H9 (cell line): Measurements from ENCODE around the gene GPD1L. TPM values are rescaled to one million over a fixed set of nuclear protein-coding genes. Genes with fewer than 3 reads are reported as not detected.

ENCODE experiments used
- DNase-seq: peaks from one replicate; pipeline ENCODE4 v3.0.0-alpha.2; 2017
- H2AFZ ChIP-seq: one replicate; pipeline ENCODE4 v1.6.1; 2013; ENCODE audit warnings: mild to moderate bottlenecking, low read length, control low read depth, moderate library complexity
- H2AK5ac ChIP-seq: 2 replicates; pipeline ENCODE4 v1.6.1; 2013; ENCODE audit warnings: low read length, control low read depth, mixed read lengths; ENCODE audit not compliant: insufficient read length
- H2BK120ac ChIP-seq: one replicate; pipeline ENCODE4 v1.6.1; 2013; ENCODE audit warnings: low read depth, mild to moderate bottlenecking, low read length, control low read depth, inconsistent platforms; ENCODE audit not compliant: poor library complexity, severe bottlenecking
- H2BK12ac ChIP-seq: 2 replicates; pipeline ENCODE4 v1.6.1; 2013; ENCODE audit warnings: low read length, control low read depth, mixed read lengths, low read depth; ENCODE audit not compliant: insufficient read length
- H2BK15ac ChIP-seq: 2 replicates; pipeline ENCODE4 v1.6.1; 2013; ENCODE audit warnings: low read depth, low read length, control low read depth
- H2BK20ac ChIP-seq: one replicate; pipeline ENCODE4 v1.6.1; 2013; ENCODE audit warnings: low read depth, mild to moderate bottlenecking, low read length, control low read depth, inconsistent platforms; ENCODE audit not compliant: poor library complexity, severe bottlenecking
- H2BK5ac ChIP-seq: 2 replicates; pipeline ENCODE4 v1.6.1; 2013; ENCODE audit warnings: low read length, control low read depth, mixed read lengths; ENCODE audit not compliant: insufficient read length
- H3K14ac ChIP-seq: 2 replicates; pipeline ENCODE4 v1.6.1; 2013; ENCODE audit warnings: low read length, control low read depth; ENCODE audit not compliant: insufficient read depth
- H3K18ac ChIP-seq: 2 replicates; pipeline ENCODE4 v1.6.1; 2013; ENCODE audit warnings: low read depth, mild to moderate bottlenecking, mixed read lengths, low read length, control low read depth; ENCODE audit not compliant: insufficient read length
- H3K23ac ChIP-seq: 2 replicates; pipeline ENCODE4 v1.6.1; 2013; ENCODE audit warnings: low read length, control low read depth, mixed read lengths, low read depth; ENCODE audit not compliant: insufficient read length
- H3K23me2 ChIP-seq: 2 replicates; pipeline ENCODE4 v1.6.1; 2013; ENCODE audit warnings: low read depth, mild to moderate bottlenecking, mixed read lengths, low read length, control low read depth; ENCODE audit not compliant: insufficient read length, poor library complexity, severe bottlenecking
- H3K27ac ChIP-seq: 2 replicates; pipeline ENCODE4 v1.5.1; 2013; ENCODE audit warnings: low read length, control low read depth, mixed read lengths, low read depth; ENCODE audit not compliant: insufficient read length
- H3K27me3 ChIP-seq: 2 replicates; pipeline ENCODE4 v1.6.1; 2013; ENCODE audit warnings: low read length, control low read depth, inconsistent platforms; ENCODE audit not compliant: insufficient read depth
- H3K4ac ChIP-seq: 2 replicates; pipeline ENCODE4 v1.6.1; 2013; ENCODE audit warnings: low read depth, mild to moderate bottlenecking, control low read depth, inconsistent platforms, low read length, moderate library complexity
- H3K4me1 ChIP-seq: 2 replicates; pipeline ENCODE4 v1.6.1; 2013; ENCODE audit warnings: low read length, control low read depth, inconsistent platforms; ENCODE audit not compliant: insufficient read depth
- H3K4me2 ChIP-seq: 2 replicates; pipeline ENCODE4 v1.6.1; 2013; ENCODE audit warnings: low read length, control low read depth, mixed read lengths; ENCODE audit not compliant: insufficient read length, insufficient read depth
- H3K56ac ChIP-seq: 2 replicates; pipeline ENCODE4 v1.6.1; 2013; ENCODE audit warnings: low read depth, mild to moderate bottlenecking, mixed read lengths, low read length, control low read depth; ENCODE audit not compliant: insufficient read length
- H3K79me1 ChIP-seq: 2 replicates; pipeline ENCODE4 v1.6.1; 2013; ENCODE audit warnings: low read depth, mild to moderate bottlenecking, moderate library complexity, low read length, control low read depth, inconsistent platforms; ENCODE audit not compliant: insufficient read depth, poor library complexity, severe bottlenecking
- H3K79me2 ChIP-seq: 2 replicates; pipeline ENCODE4 v1.6.1; 2013; ENCODE audit warnings: low read length, control low read depth, inconsistent platforms; ENCODE audit not compliant: insufficient read depth
- H3K9ac ChIP-seq: 2 replicates; pipeline ENCODE4 v1.6.1; 2013; ENCODE audit warnings: low read length, control low read depth, mixed read lengths; ENCODE audit not compliant: insufficient read length; ENCODE audit errors: extremely low read depth
- H3K9me3 ChIP-seq: one replicate; pipeline ENCODE4 v1.6.1; 2013; ENCODE audit warnings: low read depth, low read length, inconsistent platforms; ENCODE audit not compliant: control insufficient read depth
- H3T11ph ChIP-seq: one replicate; pipeline ENCODE4 v1.6.1; 2013; ENCODE audit warnings: mild to moderate bottlenecking, low read length, control low read depth, inconsistent platforms
- H4K20me1 ChIP-seq: one replicate; pipeline ENCODE4 v1.6.1; 2013; ENCODE audit not compliant: control insufficient read depth, insufficient read length, insufficient read depth
- H4K5ac ChIP-seq: 2 replicates; pipeline ENCODE4 v1.6.1; 2013; ENCODE audit warnings: low read depth, mild to moderate bottlenecking, mixed read lengths, low read length, control low read depth; ENCODE audit not compliant: insufficient read length
- H4K8ac ChIP-seq: replicated peaks from 2 replicates; pipeline ENCODE4 v1.6.1; 2013; ENCODE audit warnings: low read length, control low read depth, mixed read lengths, low read depth; ENCODE audit not compliant: insufficient read length
- H4K91ac ChIP-seq: 2 replicates; pipeline ENCODE4 v1.6.1; 2013; ENCODE audit warnings: low read depth, mild to moderate bottlenecking, moderate library complexity, mixed read lengths, low read length, control low read depth; ENCODE audit not compliant: insufficient read length
- H3K27ac Mint-ChIP-seq, 3 experiments: 2 replicates in 2 of 3; 3 replicates in 1 of 3; pipeline ENCODE4 v1.8.0; 2020 to 2021; ENCODE audit warnings: mixed read lengths in 3 of 3, mild to moderate bottlenecking in 1 of 3, moderate library complexity in 1 of 3
- H3K27me3 Mint-ChIP-seq: 2 replicates; pipeline ENCODE4 v1.8.0; 2021; ENCODE audit warnings: low read depth, mild to moderate bottlenecking, moderate library complexity, mixed read lengths
- H3K36me3 Mint-ChIP-seq, 3 experiments: 2 replicates in 2 of 3; 3 replicates in 1 of 3; pipeline ENCODE4 v1.8.0; 2020 to 2021; ENCODE audit warnings: low read depth in 3 of 3, mixed read lengths in 3 of 3; ENCODE audit not compliant: insufficient read depth in 1 of 3
- H3K4me1 Mint-ChIP-seq, 2 experiments: 2 replicates each; pipeline ENCODE4 v1.8.0; 2020; ENCODE audit warnings: mixed read lengths in 2 of 2
- H3K4me3 Mint-ChIP-seq, 2 experiments: 2 replicates in 1 of 2; 3 replicates in 1 of 2; pipeline ENCODE4 v1.8.0; 2020 to 2021; ENCODE audit warnings: mild to moderate bottlenecking in 2 of 2, mixed read lengths in 2 of 2, moderate library complexity in 1 of 2
- H3K9me3 Mint-ChIP-seq, 2 experiments: 2 replicates in 1 of 2; 3 replicates in 1 of 2; pipeline ENCODE4 v1.8.0; 2020; ENCODE audit warnings: mild to moderate bottlenecking in 2 of 2, mixed read lengths in 2 of 2, moderate library complexity in 1 of 2
- CTCF ChIP-seq: fragments of 200-600 bp; sonication (generic); conservative IDR thresholded peaks from 3 replicates; pipeline ENCODE4 v1.8.0; 2021; ENCODE audit warnings: antibody characterized with exemption, mild to moderate bottlenecking
- WGBS: extraction: QIAGEN DNeasy Blood & Tissue Kit; methylation state at CpG from one replicate; pipeline ENCODE4 v1.1.7; 2013; ENCODE audit warnings: missing lambda C conversion rate, low lambda C conversion rate, mixed read lengths; ENCODE audit not compliant: insufficient read length; ENCODE audit errors: extremely low coverage; 5-methylcytosine and 5-hydroxymethylcytosine counted together
- total RNA-seq: library from RNA; stranded (reverse); gene quantifications from 2 replicates; pipeline ENCODE4 v1.2.1, GENCODE V29; 2021

The GPD1L gene
- total RNA-seq, 1 experiment from 2014 or later, result 3.7 TPM

DNA sequence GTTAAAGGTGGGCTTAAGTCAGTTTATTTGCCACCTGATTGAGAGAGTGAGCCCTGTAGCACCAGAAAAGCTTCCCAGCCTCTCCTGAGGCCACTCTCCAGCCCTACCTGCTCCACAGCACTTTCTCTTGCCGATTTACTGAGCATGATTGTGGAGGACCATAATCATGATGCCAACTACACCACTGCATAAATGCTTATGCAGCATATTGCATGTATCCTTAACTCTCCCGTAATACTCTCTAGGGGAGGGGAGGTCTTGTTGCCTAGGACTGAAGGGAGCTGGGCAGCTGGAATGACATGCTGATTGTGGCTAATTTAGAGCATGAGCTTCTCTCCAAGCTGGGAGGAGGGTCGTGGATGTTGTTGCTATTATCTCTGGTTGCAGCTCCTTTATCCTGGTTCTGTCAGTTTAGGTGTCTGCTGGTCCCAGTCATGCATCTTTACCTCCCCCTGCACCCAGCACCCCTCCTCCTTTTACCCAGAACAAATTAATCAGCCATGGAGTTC is 54.3 kb downstream of the GPD1L start:
- DNase-seq, result no peak
- H3K27me3 Mint-ChIP-seq, result peaks cover 1% of the 10 kb centered on the region
- Histone ChIP-seq H2BK15ac (no peak overlapping the region), H3K18ac (no peak overlapping the region), H3K4me1 (no peaks in the 10 kb centered on the region), H4K8ac (no peak overlapping the region), H2BK12ac (no peak overlapping the region), H2BK20ac (no peak overlapping the region), H3K9me3 (no peaks in the 10 kb centered on the region), H4K20me1 (no peaks in the 10 kb centered on the region), H3K27me3 (no peaks in the 10 kb centered on the region), H3K79me1 (no peaks in the 10 kb centered on the region), H3K27ac (no peak overlapping the region), H2BK120ac (no peak overlapping the region), H3K14ac (no peak overlapping the region), H4K91ac (no peak overlapping the region), H3K56ac (no peak overlapping the region), H3K79me2 (no peaks in the 10 kb centered on the region), H4K5ac (no peak overlapping the region), H2AK5ac (no peak overlapping the region), H3K4ac (no peak overlapping the region), H2BK5ac (no peak overlapping the region), H3K9ac (no peak overlapping the region), H3K4me2 (no peak overlapping the region), H3T11ph (no peak overlapping the region), H2AFZ (no peak overlapping the region), H3K23me2 (no peaks in the 10 kb centered on the region), H3K23ac (no peak overlapping the region)
- H3K36me3 Mint-ChIP-seq, result peaks cover 2 to 12% (median 2%) of the 10 kb centered on the region in 3 experiments; a peak in 6 of 7 replicates
- H3K4me3 Mint-ChIP-seq, result no peak overlapping the region
- TF ChIP-seq CTCF, result no peak
- peaks cover 4 to 9% of the 10 kb centered on the region in 2 experiments for H3K4me1 Mint-ChIP-seq
- no peak overlapping the region for H3K27ac Mint-ChIP-seq
- peaks cover 0 to under 1% of the 10 kb centered on the region in 2 experiments; a peak in 3 of 5 replicates for H3K9me3 Mint-ChIP-seq
- no CpG with 5 or more reads among the region's 3 CpGs for WGBS
